GM19395 (cell line): ENCODE results near the gene PPP1R13L.
"Not testable (repeated sequence)": the region's sequence is repeated elsewhere in the genome, so short reads cannot be mapped to it uniquely, and the experiment has no call there.

ENCODE experiments used
- ATAC-seq: cut with Tn5 transposase; IDR thresholded peaks from one replicate; pipeline ENCODE4 v1.9.1; 2021; ENCODE audit warnings: mild to moderate bottlenecking, moderate library complexity; ENCODE audit not compliant: unreplicated experiment

Gene PPP1R13L

DNA sequence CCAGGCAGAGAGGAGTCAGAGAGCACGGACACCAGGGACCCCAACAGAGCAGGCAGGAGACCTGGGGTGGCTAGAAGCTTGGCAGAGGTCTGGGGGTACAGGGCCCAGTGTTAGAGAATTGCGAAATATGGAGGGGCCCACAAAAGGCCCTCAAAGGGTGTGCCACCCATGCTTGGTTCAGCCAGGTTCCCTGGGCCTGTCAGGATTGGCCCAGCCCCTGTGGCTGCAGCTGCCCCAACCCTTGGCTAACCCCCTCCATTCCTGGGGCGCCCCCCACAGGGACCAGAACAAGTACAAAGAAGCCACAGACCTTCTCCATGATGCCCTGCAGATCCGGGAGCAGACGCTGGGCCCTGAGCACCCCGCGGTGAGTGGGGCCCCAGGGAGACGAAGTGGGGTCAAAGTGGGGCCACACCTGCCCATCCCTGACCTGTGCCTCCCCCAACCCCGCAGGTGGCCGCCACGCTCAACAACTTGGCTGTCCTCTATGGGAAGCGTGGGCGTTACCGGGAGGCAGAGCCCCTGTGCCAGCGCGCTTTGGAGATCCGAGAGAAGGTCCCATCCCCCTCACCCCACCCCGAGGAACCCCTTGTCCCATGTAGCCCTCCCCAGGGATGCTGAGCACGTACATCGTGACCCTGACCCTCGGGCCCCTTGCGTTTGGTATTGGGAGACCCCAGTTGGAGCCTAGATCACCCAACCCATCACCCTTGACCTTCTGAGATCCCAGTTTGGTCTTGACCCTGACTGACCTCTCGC lies 56.3 kb downstream of the PPP1R13L start:
- no peak for ATAC-seq

GRCh38 chr19:45347570-45348366 lies 57.1 kb downstream of the PPP1R13L start:
- no peak for ATAC-seq

DNA sequence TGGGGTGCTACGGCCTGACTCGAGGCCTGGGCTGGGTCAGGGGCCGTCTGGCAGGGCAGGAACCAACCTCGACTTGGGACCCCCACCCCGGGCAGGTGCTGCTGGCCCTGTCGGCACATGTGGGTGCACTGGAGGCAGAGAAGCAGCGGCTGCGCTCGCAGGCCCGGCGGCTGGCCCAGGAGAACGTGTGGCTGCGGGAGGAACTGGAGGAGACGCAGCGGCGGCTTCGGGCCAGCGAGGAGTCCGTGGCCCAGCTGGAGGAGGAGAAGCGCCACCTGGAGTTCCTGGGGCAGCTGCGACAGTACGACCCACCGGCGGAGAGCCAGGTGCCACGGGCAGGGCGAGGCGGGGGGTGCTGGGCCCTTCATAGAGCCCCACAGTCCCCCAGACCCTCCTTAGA lies 58.4 kb downstream of the PPP1R13L start:
- ATAC-seq: no peak

DNA sequence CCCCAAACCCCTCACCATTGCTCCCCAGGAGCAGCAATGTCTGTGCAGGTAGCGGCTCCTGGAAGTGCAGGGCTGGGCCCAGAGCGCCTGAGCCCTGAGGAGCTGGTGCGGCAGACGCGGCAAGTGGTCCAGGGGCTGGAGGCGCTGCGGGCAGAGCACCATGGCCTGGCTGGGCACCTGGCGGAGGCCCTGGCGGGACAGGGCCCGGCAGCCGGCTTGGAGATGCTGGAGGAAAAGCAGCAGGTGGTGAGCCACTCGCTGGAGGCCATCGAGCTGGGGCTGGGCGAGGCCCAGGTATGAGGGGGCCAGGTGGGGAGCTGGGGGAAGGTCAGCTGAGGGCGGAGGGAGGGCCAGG lies 59.4 kb downstream of the PPP1R13L start:
- ATAC-seq: no peak

DNA sequence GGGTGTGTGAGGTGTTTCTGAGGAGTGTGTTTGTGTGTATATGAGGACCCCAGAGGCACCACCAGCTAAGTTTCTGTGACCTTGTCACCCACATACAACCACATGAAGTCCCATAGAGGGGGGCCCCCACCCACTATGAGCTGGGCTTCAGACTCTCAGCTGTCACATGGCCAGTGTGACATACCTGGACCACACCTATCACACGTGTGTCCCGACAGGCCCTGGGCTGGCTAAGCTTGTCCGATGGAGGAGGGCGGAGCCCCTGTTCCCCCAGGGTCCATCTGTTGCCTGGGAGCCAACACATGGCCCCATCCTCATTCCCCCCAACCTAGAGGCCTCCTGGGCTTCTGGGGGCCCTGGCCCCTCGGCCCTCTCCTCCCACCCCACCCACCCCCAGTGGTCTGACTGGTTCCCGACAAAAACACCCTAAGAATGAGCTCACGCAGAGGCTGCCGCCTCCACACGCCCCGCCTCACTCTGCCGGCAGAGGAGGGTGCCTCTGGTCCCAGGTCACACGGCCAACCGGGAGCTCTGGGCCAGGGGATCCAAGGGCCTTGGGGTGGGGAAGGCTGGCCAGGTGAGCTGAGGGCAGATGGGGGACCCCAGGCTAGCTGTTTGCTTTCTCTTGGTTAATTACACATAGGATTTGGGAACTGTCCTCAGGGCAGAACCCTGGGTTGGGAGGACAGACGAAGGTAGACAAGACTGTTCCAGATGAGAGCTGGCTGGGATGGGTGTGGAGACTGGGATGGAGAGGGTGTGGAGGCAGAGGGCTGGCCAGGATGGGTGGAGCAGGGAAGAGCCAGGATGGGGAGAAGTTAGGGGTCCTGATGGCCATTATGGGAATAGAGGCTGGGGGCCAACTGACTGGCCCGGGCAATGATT lies 60.0 kb downstream of the PPP1R13L start:
- ATAC-seq: no peak

GRCh38 chr19:45342911-45343310 lies 62.0 kb downstream of the PPP1R13L start:
- no peak for ATAC-seq

GRCh38 chr19:45340899-45341453 lies 63.9 kb downstream of the PPP1R13L start:
- ATAC-seq: no peak

DNA sequence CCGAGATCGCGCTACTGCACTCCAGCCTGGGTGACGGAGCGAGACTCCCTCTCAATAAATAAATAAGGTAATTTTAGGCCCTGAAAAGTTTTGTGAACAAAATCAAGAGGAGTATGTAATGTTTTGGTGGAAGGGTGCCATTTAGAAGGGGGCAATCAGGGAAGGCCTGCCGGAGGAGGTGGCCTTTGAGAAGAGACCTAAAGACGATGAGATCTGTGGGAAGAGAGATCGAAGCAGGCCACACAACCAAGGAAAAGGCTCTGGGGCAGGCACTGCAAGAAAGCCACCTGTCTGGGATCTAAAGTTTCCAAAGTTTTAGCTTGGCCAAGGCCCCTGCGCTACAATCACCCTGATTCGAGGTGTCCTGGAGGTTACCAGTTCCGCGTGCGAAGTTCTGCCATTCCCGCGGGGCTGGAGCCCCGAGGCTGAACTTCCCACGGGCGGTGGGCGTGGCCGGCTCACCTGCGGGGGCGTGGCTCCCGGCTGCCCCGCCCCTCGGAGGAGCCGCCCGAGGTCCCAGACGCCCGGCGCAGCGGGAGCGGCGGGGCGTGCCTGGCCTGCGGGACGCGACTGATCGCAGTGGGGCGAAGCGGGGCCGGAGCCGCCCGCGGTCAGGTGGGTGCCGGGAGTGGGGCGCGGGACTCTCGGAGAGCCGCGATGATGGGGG lies 64.5 kb downstream of the PPP1R13L start, which contains the start of gene KLC3:
KLC3 (plus strand) TSS at position 519 of the 667 bp plus-strand sequence. CDS start 4,792 bp downstream, outside the sequence.
- no peak for ATAC-seq

- ATAC-seq: no peak
Observed at GRCh38 chr19:45339629-45340028, 65.2 kb downstream of the PPP1R13L start.

DNA sequence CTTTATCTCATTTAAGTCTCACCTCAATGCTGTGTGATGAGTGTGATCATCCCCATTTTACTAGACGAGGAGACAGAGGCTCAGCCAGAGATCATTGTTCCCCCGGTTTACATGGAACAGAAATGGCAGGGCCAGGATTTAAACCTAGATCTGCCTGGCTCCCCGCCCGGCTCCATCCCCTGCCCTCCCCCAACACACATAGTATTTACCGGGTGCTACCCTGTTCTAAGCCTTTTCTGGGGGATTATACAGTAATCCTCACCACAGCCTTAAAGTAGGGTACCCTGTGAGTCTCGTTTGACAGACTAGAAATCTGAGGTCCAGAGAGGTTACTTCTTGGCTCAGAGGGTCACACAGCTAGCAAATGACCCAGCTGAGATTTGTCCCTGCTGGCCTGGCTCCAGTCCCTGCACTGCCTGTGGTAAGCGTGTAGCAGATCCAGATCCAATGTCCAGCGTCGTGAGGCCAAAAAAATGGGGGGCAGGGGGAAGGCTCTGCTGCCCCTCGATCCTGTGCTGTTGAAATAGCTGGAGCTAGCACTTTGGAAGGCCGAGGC lies 68.1 kb downstream of the PPP1R13L start:
- ATAC-seq: no peak

DNA sequence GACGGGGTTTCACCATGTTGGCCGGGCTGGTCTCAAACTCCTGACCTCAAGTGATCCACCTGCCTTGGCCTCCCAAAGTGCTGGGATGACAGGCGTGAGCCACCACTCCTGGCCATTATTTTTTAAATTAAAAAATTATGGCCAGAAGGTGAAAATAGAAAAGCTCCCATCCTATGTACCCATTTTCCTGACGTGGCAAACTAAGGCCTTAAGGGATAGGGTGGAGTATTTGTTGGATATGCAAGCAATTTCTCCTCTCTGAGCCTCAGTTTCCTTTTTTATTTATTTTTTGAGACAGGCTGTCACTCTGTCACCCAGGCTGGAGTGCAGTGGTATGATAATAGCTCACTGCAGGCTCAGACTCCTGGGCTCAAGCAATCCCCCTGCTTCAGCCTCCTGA lies 70.0 kb downstream of the PPP1R13L start:
- ATAC-seq: not testable (repeated sequence)

GRCh38 chr19:45333609-45334303 lies 71.1 kb downstream of the PPP1R13L start:
- no peak for ATAC-seq

DNA sequence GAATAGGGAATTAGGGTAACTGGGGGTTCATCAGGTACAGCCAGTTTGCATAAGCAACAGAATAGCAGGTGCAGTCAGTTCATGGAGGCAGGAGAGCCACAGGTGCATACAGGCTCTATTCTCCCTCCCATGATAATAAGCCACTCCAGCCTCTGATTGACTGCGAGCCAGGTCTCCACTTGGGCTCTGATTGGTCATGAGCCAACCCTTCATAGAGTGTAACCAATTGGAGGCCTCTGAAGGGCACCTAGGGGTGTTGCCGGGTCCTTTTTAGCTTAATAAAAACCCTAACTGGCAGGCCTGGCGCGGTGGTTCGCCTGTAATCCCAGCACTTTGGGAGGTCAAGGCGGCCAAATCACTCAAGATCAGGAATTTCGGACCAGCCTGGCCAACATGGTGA lies 73.5 kb downstream of the PPP1R13L start:
- no peak for ATAC-seq
